DMS53 (cell line): ENCODE results near the gene SLAMF6.
"Not testable (repeated sequence)": the region's sequence is repeated elsewhere in the genome, so short reads cannot be mapped to it uniquely, and the experiment has no call there.

Source experiments
- DNase-seq: peaks from one replicate; lab custom pipeline; 2025; lab: John Stamatoyannopoulos, UW

The SLAMF6 gene

DNA sequence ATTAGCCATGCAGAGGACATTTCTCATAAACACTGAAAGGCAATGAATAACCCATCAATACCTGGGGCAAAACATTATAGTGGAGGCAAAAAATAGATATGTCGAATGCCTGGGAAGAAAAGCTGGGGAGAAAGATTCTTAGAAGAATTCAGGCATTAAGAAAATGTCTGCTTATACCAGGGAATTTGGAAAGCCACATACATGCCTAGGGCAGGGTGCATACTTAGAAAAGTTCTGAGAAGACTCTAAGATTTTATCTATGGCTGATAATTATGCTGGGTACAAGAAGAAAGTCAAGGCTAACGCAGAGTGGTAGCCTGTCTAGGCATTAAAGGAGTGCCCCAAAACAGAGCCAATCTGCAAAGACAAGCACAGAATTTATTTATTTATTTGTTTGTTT, 18.4 kb downstream of the SLAMF6 start:
- DNase-seq, result no peak

DNA sequence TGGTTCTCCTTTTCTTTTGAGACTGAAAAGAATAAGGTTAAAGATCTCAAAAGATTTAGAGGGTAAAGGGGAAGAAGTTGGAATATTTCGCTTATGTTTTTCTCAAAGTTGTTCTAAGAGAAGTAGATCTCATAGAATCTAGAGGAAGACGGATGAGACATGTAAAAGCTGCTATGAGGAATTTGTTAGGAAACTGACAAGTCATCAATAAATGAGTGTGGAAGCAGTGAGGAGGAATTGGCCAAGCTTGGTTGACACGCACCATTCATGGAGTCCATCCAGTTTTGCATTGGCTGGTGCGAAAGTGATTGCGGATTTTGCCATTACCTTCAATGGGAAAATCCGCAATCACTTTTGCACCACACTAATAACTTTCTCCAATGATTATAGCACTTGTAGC, 20.0 kb downstream of the SLAMF6 start:
- DNase-seq, result no peak

DNA sequence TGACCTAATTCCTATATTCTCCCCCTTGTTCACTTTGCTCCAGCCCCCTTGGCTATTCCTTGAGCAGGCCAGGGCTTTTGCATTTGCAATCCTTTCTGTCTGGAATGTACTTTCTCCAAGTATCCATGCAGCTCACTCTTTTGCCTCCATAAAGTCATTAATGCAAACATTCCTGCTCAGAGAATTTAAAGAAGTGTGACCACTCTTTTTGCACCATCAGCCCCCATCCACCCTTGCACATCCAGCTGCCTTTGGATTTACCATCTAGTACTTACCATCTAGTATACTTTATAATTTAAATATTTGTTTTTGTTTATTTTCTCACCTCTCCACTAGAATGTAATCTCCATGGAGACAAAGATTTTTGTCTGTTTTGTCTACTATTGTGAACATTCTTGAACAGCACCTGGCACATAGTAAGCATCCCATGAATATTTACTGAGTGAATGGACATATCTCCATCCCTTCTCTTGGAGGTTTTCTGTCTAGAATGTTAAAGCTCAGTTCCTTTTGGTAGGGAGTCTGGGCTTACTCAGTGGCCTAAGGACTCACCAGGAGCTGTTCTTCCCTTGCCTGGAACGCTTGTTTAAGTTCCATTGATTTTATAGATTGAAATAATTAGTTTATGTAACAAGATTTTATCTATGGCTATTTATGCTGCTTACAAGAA, 22.6 kb downstream of the SLAMF6 start:
- DNase-seq, result no peak

DNA sequence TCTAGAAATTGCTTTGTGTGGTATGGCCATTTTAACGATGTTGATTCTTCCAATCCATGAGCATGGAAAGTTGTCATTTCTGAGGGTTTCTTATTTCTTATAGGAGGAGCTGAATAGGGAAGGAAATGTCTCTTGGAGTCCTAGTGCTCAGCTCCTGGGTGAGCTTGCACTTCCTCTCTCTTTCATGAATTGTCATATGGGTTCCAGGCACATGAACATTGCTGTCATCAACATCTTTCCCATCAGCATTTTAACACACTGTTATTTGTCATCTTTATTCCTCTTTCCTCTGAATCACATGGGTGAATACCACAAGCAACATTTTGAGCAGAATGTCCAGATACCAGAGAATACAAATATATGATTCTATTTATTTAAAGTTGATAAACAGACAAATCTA, 23.4 kb downstream of the SLAMF6 start:
- no peak for DNase-seq

DNA sequence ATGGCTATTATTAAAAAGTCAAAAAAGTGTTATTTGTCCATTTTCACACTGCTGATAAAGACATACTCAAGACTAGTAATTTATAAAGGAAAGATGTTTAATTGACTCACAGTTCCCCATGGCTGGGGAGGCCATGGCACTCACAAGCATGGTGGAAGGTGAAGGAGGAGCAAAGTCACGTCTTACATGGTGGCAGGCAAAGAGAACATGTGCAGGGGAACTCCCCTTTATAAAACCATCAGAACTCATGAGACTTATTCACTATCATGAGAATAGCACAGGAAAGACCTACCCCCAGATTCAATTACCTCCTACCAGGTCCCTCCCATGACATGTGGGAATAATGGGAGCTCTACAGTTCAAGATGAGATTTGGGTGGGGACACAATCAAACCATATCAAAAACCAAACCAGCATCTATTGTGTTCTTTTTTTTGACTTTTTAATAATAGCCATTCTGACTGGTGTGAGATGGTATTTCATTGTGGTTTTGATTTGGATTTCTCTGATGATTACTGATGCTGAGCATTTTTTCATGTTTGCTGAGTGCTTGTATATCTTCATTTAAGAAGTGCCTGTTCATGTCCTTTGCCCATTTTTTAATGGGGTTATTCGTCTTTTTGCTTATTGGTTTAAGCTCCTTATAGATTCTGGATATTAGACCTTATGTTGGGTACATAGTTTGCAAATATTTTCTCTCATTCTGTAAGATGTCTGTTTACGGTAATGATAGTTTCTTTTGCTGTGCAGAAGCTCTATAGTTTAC, 24.6 kb downstream of the SLAMF6 start:
- DNase-seq, result not testable (repeated sequence)

DNA sequence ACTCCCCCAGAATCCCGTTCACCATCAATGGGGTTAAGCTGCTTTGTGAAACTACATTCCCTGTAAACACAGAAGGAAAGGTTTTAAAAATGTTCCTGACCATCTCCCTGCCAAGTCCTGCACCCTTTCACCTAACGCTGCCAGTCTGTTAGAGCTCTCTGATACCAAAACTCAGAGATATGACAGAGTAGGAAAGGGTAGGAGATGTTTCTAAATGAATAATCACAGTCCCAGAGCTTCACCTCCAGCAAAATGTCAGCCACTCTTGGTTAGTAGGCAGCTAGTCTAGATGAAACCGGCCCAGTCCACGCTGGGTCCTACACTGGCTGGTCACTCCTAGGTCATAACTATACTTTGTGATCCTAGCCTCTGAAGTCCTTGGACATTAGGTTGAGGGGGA, 26.7 kb downstream of the SLAMF6 start:
- no peak for DNase-seq

DNA sequence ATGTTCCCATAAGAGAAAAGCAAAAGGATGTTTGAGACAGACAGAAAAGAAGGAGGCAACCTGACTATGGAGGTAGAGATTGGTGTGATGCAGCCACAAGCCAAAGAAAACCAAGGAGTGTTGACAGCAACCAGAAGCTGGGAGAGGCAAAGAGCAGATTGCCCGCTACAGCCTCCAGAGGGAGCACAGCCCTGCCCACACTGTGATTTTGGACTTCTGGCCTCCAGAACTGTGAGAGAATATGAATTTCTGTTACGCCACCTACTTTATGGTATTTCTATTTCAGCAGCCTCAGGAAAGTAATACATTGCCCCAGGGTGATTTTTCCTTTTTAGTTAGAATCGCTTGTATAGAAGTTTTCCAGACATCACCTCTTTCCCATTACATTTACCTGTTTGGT, 28.4 kb downstream of the SLAMF6 start:
- DNase-seq, result peak; percentile 37

DNA sequence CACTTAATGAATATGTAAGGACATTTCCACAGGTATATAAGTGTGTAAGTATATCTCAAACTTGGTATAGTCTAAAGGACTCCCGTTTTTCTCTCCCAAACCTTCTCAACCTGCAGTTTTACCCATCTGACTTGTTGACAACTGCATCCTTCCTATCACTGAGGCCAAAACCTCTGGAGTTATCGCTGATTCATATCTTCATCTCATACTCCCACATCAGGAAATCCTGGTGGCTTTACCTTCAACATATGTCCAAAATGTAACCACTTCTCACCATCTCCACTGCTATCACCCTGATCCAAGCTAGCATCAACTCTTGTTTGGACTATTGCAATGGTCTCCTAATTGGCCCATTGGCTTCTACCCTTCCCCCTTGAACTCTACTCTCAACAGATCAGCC, 30.4 kb downstream of the SLAMF6 start:
- no peak for DNase-seq

DNA sequence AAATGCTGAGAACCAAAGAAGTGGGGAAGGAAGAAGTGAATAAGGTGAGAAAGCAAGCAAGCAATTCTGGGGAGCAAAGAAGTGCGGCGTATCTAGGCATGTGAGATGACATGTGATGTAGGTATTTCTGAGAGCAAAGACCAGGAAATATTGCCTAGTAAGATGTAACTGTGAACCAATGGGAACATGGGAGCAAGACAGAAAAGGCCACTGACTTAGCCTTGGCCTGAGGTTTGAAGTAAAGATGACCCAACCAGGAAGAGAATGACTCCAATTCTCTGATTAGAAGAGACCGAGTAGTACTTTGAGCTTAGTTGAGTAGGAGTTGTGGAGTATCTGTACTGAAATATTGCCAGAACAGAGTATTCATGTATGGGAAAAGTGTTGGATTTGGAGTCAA, 31.1 kb downstream of the SLAMF6 start:
- no peak for DNase-seq

DNA sequence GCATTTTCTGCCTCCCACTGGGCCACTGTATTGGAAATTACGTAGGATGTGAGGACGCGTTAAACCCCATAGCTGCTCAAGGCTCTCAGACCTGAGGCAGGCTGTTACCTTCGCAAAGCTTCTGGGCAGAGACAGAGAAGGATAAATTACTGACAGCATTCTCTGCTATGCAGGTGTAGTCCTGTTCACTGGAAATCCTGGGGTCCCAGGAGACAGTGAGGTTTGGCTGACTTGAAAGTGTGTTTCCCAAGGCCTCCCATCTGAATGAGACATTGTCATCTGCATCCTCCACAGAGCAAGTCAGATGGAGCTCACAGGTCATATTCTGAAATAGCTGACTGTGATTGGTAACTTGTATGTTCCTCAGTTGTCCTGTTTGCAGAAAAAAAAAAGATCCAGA, 32.0 kb downstream of the SLAMF6 start:
- no peak for DNase-seq

DNA sequence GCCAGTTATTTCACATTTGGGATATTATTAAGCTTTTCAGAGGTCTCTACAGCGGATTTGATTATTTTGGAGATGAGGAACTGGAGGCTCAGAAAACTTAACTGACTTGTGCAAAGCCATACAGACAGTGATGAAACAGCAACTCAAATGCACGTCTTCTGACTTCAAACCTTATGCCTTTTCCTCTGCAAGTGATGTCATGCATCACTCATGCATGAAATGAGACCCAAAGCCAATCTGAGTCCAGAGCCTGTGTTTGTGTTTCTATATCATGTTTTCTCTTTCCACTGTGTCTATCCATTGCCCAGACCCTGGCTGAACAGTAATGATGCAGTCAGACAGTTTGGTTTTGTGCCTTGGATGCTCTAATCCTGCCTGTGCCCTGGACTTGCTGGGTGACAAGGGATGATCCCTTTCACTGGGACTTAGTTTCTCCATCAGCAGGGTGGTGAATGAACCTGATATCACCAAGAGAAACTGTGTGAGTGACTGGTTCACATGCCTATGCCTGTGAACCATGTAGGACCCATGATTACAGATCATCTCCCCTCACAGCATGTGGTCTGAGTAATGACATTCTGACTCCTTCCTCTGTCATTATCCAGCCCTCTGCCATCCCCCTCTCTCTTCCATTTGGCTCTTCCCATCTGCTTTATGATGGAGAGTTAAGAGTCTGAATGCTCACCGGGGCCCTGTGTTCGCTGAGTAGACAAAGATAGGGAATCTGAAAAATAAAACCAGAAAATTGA, 33.4 kb downstream of the SLAMF6 start:
- DNase-seq, result peak; percentile 30

DNA sequence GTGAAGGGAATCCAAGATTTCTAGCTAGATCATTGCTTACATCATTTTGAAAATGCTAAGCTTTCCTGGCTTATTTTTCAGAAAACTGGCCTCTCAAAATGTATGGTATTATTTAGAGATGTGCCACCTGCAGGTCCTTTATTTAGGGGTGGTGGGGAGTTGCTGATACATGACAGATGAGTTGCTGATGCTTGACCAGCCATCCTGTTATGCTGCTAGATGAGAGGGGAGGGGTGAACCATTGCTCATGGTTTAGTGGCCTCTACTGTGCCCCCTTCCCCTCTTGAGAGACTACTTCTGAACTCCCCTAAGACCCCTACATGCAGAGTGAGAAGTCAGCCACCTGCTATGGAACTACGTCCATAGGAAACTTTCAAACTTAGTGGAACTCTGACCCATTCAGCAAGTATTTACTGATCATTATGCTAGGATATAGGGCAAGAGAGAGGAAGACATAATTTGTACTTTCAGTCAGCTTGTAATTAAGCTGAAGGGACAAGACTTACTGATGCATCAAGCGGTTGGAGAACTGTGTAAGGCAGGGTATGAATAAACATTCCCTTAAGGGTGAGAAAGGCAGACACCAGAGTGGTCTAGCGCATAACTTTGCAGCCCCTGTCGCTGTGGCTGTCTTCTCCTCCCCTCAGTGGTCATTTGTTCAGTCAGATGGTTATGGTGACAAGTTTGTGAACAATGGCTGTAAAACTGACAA, 34.6 kb downstream of the SLAMF6 start:
- no peak for DNase-seq

DNA sequence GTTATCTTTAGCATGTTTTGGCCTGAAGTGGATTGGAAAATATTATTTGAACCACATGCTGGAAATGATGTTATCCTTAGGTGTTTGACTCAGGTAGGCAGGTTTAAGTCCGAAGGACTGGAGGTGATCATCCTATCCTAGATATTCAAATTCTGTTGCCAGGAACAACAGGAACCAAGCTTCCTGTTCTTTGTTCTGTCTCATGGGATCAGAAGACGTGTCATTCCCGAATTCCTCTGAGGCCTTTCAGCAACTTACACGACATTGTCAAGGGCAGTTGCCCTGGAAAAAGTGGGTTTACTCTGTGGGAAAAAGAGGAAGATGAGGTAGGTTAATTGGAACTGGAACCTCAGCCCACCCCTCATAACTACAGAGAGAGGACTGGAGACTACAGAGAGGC, 36.6 kb downstream of the SLAMF6 start:
- DNase-seq, result no peak

DNA sequence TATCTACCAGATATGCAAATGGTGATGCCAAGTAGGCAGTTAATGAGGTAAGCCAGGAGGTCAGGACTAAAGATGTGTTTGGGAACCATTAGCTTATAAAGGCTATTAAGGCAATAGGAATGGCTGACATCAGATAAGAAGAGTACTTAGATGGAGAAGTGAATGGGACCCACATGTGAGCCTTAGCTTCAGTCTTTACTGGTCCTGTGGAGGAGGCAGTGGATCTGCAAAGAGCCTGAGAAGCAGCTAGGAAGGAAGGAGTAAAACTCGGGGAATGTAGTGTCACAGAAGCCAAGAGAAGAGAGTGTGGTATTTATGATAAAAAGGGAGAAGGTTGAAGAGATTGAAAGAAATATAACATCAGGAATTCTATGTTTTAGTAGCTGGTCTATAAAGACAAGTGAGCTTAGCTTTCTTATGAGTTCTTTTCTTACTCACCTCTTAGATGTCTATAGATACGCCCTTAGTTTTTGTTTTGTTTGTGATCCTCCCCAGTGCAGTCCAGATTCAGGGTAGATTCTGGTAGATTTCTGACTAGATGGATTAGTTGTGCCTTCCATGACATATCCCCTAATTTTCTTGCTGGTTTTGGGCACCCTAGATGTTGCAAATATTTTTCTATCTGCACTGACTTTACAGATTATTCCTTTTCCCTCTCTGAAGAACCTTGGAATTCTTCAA, 39.4 kb downstream of the SLAMF6 start:
- no peak for DNase-seq

DNA sequence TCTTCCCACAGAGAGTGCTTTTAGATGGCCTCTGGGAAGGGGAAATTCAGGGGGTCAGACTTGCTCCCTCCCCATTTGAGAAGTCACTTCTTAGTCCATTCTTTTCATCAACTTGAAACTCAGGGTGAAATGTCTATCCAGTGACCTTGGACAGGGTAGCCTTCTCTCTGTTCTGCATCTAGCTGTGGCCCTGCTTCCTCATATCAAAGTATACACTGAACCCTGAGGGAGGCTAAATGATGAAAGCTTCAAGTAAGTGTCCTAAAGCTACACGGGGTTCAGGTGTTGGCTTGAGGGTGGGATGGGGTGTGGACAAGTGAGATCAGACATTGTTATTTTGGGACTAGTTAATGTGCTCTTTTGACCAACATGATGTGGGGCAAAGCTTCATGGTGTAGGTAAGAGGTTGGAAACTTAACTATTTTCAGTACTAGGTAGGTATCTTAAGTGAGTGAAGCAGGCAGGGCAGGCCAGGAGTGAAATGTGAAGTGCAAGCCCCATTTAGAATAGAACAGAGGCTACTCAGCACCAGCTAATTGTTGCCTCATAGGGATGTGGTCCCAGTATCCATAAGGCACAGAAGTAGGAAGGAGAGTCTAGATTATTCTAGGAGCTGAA, 41.0 kb downstream of the SLAMF6 start:
- DNase-seq, result no peak

DNA sequence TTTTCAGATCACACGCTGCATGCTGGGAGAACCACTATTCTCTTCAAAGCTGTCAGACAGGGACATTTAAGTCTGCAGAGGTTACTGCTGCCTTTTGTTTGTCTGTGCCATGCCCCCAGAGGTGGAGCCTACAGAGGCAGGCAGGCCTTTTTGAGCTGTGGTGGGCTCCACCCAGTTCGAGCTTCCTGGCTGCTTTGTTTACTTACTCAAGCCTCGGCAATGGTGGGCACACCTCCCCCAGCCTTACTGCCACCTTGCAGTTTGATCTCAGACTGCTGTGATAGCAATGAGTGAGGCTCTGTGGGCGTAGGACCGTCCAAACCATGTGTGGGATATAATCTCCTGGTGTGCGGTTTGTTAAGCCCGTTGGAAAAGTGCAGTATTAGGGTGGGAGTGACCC, 42.3 kb downstream of the SLAMF6 start:
- DNase-seq, result not testable (repeated sequence)

DNA sequence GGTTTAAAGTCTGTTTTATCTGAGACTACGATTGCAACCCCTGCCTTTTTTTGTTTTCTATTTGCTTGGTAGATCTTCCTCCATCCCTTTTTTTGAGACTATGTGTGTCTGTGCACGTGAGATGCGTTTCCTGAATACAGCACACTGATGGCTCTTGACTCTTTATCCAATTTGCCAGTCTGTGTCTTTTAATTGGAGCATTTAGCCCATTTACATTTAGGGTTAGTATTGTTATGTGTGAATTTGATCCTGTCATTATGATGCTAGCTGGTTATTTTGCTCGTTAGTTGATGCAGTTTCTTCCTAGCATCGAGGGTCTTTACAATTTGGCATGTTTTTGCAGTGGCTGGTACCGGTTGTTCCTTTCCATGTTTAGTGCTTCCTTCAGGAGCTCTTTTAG, 44.0 kb downstream of the SLAMF6 start:
- not testable (repeated sequence) for DNase-seq

DNA sequence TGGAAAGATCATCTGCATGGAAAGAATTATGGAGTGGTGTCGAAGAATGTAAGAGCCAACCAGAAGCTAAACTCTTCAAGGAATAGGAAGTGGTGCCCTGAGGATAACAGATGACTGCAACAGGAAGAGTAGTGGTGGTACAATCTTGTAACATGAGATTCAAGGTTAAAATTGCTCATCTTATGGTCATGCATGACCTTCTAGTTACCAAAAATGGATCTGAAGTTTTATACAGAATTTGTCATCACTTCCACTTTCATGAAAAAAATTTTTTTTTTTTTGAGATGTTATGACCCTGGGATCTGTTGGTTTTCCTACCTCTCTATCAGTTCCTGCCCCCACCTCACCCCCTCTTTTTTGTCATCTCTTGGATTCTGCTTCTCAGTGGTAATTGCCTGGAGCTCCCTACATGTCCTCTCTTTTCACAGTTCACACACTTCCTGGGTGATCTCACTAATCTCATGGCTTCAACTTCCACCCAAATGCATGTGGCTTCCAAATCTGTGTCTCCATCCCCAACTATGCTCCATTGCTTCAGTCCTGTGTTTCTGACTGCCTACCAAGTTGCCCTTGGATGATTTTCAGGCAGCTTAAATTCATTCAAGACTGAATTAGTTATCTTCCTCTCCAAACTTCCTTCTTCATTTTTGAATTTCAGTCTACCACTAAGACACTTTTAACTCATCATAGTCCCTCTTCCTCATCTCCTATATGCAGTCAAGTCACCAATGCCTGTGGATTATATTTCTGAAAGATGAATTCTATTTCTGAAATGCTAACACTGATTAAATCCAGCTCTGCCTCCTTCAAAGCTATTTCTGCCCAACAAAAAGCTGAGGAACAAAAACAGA, 48.4 kb downstream of the SLAMF6 start:
- DNase-seq, result no peak

DNA sequence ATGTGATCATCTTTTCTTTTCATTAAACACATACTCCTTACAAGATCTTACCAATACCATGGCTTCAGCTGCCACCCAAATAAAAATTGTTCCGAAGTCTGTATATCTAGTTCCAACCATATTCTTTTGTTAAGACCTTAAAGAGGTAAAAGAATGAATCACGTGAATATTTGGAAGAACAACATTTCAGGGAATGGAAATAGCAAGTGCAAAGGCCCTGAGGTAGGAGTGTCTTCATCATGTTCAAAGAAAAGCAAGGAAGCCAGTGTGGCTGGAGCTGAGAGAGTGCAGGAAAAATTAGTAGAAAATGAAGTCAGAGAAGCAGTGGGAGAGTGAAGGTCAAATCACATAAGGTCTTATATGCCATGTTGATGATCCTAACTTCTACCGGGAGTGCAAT, 50.9 kb downstream of the SLAMF6 start:
- no peak for DNase-seq

DNA sequence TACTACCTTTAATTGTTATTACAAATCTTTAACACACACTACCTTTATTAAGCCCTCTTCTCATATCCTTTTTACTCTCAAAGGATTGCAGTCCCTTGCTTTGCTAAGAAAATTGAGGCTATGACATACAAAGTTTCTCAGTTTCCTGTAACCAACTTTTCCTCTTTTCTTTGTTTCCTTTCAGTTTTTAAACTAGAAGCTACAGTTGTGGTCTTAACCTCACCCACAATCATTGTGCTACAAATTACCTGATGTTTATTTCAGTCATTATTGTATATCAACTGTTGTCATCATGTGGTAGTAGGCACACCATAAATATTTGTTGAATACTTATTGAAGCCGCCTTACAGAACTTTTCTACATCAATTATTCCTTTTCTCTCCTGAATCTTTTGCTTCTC, 51.8 kb downstream of the SLAMF6 start:
- no peak for DNase-seq

DNA sequence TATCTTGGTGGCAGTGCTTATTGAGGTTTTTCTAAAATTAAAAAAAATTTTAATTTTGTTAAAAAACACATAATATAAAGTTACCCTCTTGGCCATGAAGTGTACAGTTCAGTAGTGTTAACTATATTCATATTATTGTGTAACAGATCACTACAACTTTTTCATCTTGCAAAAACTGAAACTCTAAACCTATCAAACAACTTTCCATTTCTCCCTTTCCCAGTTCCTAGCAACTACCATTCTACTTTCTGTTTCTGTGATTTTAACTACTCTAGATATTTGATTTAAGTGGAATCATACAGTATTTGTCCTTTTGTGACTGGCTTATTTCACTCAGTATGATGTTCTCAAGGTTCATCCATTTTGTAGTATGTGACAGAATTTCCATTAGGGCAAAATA, 55.5 kb downstream of the SLAMF6 start:
- no peak for DNase-seq
